ENCODE measurements around the gene TRPM3.

Gene TRPM3

DNA sequence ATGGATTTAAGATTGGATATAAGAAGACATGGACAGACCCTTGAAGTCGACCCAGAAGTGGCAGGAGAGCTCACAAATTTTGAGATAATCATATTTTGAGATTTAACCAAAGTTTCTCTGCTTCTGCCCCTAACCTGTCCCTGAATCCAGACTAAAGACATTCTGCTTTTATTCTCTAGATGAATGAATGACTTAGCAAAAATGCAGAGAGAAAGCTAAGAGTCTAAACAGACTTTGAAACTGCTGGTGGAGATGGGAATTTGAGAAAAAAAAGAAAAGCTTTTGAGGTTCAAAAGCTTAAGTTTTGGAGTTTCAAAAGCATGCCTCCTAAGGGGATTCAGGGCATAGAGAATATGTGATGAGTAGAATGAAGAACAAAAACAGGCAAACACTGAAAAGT, 621.8 kb downstream of the TRPM3 start:
- Histone ChIP-seq H3K4me1 (ENCODE audit: control insufficient read depth in 1 of 2, insufficient read depth in 2 of 2, low read length in 2 of 2) (no peaks in the 10 kb centered on the region), H3K9me3 (ENCODE audit: control insufficient read depth in 1 of 2, low read length in 2 of 2) (no peaks in the 10 kb centered on the region), H3K9ac (ENCODE audit: low read depth in 1 of 2, low read length in 2 of 2) (no peak overlapping the region)

DNA sequence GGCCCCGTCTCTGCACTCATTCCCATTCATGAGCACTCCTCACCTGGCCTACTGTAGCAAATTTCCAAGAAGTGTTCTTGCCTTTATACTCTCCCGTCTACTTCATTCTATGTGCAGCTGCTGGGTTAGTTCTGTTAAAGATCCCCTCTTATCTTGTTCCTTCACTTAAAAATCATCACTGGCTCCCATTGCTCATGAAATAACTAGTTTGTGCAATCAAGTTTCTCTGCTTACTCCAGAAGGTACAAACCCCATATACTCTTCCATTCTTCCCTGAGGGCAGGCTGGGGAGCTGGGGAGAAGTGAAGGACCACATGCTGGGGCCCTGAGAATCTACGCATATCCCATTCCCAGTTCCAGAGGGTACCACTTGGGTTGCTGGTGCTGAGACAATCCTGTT, 622.6 kb downstream of the TRPM3 start:
- no peak overlapping the region for H3K9ac ChIP-seq (ENCODE audit: low read depth in 1 of 2, low read length in 2 of 2)
- no peaks in the 10 kb centered on the region for H3K4me1 ChIP-seq (ENCODE audit: control insufficient read depth in 1 of 2, insufficient read depth in 2 of 2, low read length in 2 of 2)

More for the DNA sequence above, 621.8 kb downstream of the TRPM3 start:
- Histone ChIP-seq H3K4me3 (ENCODE audit: low read depth in 1 of 2, low read length in 2 of 2) (no peak overlapping the region), H3K27me3 (ENCODE audit: control insufficient read depth in 1 of 2, insufficient read depth in 2 of 2, low read length in 2 of 2) (no peaks in the 10 kb centered on the region), H3K36me3 (ENCODE audit: control insufficient read depth in 1 of 2, insufficient read depth in 2 of 2, low read length in 2 of 2) (no peaks in the 10 kb centered on the region), H3K27ac (ENCODE audit: low read depth, low read length) (no peak overlapping the region)

DNA sequence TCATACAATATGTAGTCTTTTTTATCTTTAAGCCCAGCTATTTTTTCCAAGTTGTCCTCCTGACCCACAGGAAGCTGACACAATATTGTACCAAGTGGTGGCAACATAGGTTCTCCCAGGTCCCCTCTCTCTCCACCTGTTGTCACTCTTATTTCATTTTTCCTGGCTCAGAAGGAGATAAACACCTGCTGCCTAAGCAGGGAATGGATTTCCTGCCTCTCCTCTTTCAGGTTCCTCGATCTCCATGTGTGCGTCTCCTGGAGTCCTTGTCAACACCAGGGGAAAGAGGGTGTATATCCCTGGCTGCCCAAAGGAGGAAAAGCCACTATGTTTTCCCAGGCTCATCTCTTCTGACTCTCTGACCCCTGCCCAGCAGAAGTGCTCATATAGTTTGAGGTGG, 625.2 kb downstream of the TRPM3 start:
- H3K4me3 ChIP-seq (ENCODE audit: low read depth in 1 of 2, low read length in 2 of 2) = no peak overlapping the region
- peaks cover 8 to 9% of the 10 kb centered on the region in 2 donors for H3K4me1 ChIP-seq (ENCODE audit: control insufficient read depth in 1 of 2, insufficient read depth in 2 of 2, low read length in 2 of 2)
- no peaks in the 10 kb centered on the region for H3K27me3 ChIP-seq (ENCODE audit: control insufficient read depth in 1 of 2, insufficient read depth in 2 of 2, low read length in 2 of 2)
- H3K9ac ChIP-seq (ENCODE audit: low read depth in 1 of 2, low read length in 2 of 2) = no peak overlapping the region
- no peak overlapping the region for H3K27ac ChIP-seq (ENCODE audit: low read depth, low read length)
- H3K9me3 ChIP-seq (ENCODE audit: control insufficient read depth in 1 of 2, low read length in 2 of 2) = no peaks in the 10 kb centered on the region
- H3K36me3 ChIP-seq (ENCODE audit: control insufficient read depth in 1 of 2, insufficient read depth in 2 of 2, low read length in 2 of 2) = no peaks in the 10 kb centered on the region

More for the DNA sequence above, 622.6 kb downstream of the TRPM3 start:
- Histone ChIP-seq H3K36me3 (ENCODE audit: control insufficient read depth in 1 of 2, insufficient read depth in 2 of 2, low read length in 2 of 2) (no peaks in the 10 kb centered on the region), H3K27me3 (ENCODE audit: control insufficient read depth in 1 of 2, insufficient read depth in 2 of 2, low read length in 2 of 2) (no peaks in the 10 kb centered on the region), H3K9me3 (ENCODE audit: control insufficient read depth in 1 of 2, low read length in 2 of 2) (no peaks in the 10 kb centered on the region), H3K27ac (ENCODE audit: low read depth, low read length) (no peak overlapping the region), H3K4me3 (ENCODE audit: low read depth in 1 of 2, low read length in 2 of 2) (no peak overlapping the region)

DNA sequence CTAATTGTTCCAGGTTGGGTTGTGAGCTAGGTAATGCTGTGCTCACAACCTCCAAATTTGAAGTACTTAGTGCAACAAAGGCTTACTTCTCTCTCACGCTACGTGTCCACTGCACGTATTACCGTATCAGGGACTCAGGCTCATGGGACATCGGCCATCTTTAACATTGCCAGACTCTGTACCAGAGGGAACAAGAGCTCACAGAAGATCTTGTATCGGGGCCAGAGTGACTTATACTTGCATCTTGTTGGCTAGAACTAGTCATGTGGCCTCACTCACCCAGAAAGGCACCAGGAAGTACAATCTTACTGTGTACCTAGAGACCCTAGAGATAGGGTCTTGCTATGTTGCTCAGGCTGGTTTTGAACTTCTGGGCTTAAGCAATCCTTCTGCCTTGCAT, 625.9 kb downstream of the TRPM3 start:
- Histone ChIP-seq H3K9ac (ENCODE audit: low read depth in 1 of 2, low read length in 2 of 2) (no peak overlapping the region), H3K4me3 (ENCODE audit: low read depth in 1 of 2, low read length in 2 of 2) (no peak overlapping the region), H3K27ac (ENCODE audit: low read depth, low read length) (no peak overlapping the region), H3K4me1 (ENCODE audit: control insufficient read depth in 1 of 2, insufficient read depth in 2 of 2, low read length in 2 of 2) (peaks cover 8 to 9% of the 10 kb centered on the region in 2 donors), H3K9me3 (ENCODE audit: control insufficient read depth in 1 of 2, low read length in 2 of 2) (no peaks in the 10 kb centered on the region), H3K27me3 (ENCODE audit: control insufficient read depth in 1 of 2, insufficient read depth in 2 of 2, low read length in 2 of 2) (no peaks in the 10 kb centered on the region), H3K36me3 (ENCODE audit: control insufficient read depth in 1 of 2, insufficient read depth in 2 of 2, low read length in 2 of 2) (no peaks in the 10 kb centered on the region)

DNA sequence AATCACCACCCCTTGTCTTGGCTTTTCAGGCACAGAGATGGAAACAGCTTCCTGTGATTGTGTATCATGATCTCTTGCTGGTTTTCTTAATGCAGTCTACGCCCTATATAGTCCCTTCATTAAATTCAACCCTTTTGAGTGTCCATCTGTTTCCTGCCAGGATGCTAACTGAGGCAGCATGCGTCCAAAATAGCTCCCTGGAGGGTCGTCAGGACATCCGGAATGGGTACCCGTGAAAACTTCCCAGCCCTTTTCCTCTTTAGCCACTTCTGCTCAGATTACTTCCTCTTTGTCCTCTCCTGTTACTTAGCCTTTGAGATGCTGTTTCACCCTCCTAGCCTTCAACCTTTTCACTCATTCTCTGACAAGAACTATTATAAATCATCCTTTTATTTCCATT, 627.2 kb downstream of the TRPM3 start:
- H3K4me3 ChIP-seq (ENCODE audit: low read depth in 1 of 2, low read length in 2 of 2) = no peak overlapping the region
- no peaks in the 10 kb centered on the region for H3K27me3 ChIP-seq (ENCODE audit: control insufficient read depth in 1 of 2, insufficient read depth in 2 of 2, low read length in 2 of 2)
- no peaks in the 10 kb centered on the region for H3K9me3 ChIP-seq (ENCODE audit: control insufficient read depth in 1 of 2, low read length in 2 of 2)
- H3K36me3 ChIP-seq (ENCODE audit: control insufficient read depth in 1 of 2, insufficient read depth in 2 of 2, low read length in 2 of 2) = no peaks in the 10 kb centered on the region
- H3K4me1 ChIP-seq (ENCODE audit: control insufficient read depth in 1 of 2, insufficient read depth in 2 of 2, low read length in 2 of 2) = peaks cover 8 to 9% of the 10 kb centered on the region in 2 donors
- no peak overlapping the region for H3K27ac ChIP-seq (ENCODE audit: low read depth, low read length)
- no peak overlapping the region for H3K9ac ChIP-seq (ENCODE audit: low read depth in 1 of 2, low read length in 2 of 2)

DNA sequence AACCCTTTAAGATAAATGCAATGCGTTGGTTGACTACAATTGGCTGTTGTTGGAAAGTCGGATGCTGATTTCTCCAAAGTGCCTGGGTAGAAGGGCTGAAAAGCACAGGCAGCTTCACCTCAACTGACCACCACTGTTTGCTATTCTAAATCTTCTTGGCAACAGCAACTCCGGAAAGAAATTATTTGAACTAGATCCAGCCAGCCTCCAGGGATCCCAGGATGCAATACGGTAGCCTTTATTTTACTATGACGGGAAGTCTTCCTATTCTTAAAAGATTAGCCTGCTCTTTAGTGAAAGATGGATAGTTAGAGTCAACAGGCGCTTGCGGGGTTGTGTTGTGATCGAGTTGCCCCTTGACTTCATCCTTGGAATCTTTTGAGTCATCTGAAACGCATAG, 628.4 kb downstream of the TRPM3 start:
- no peaks in the 10 kb centered on the region for H3K36me3 ChIP-seq (ENCODE audit: control insufficient read depth in 1 of 2, insufficient read depth in 2 of 2, low read length in 2 of 2)
- no peaks in the 10 kb centered on the region for H3K27me3 ChIP-seq (ENCODE audit: control insufficient read depth in 1 of 2, insufficient read depth in 2 of 2, low read length in 2 of 2)
- H3K4me1 ChIP-seq (ENCODE audit: control insufficient read depth in 1 of 2, insufficient read depth in 2 of 2, low read length in 2 of 2) = peaks cover 8 to 17% of the 10 kb centered on the region in 2 donors
- no peak overlapping the region for H3K4me3 ChIP-seq (ENCODE audit: low read depth in 1 of 2, low read length in 2 of 2)
- H3K27ac ChIP-seq (ENCODE audit: low read depth, low read length) = no peak overlapping the region
- no peaks in the 10 kb centered on the region for H3K9me3 ChIP-seq (ENCODE audit: control insufficient read depth in 1 of 2, low read length in 2 of 2)
- no peak overlapping the region for H3K9ac ChIP-seq (ENCODE audit: low read depth in 1 of 2, low read length in 2 of 2)

DNA sequence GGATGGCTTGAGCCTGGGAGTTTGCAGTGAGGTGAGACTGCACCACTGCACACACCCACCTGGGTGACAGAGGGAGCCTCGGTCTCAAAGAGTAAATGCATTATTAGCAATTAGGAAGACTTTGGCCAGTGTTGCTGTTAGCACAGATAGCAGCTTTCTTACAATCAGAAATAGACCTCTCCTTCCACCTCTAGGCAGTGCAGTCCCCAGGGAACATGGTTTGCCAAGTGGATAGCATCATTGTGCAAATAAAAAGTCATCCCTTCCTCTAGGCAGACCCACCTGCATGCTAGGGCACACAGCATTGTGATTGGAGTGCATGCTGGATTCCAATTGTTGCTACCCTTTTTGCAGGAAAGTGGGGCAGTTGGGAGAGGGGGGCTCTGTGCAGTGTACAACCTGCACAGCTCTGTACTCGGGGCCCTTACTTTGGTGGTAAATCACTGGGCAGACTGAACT, 629.1 kb downstream of the TRPM3 start:
- Histone ChIP-seq H3K9me3 (ENCODE audit: control insufficient read depth in 1 of 2, low read length in 2 of 2) (no peaks in the 10 kb centered on the region), H3K4me1 (ENCODE audit: control insufficient read depth in 1 of 2, insufficient read depth in 2 of 2, low read length in 2 of 2) (peaks cover 8 to 17% of the 10 kb centered on the region in 2 donors), H3K36me3 (ENCODE audit: control insufficient read depth in 1 of 2, insufficient read depth in 2 of 2, low read length in 2 of 2) (no peaks in the 10 kb centered on the region), H3K27me3 (ENCODE audit: control insufficient read depth in 1 of 2, insufficient read depth in 2 of 2, low read length in 2 of 2) (no peaks in the 10 kb centered on the region), H3K4me3 (ENCODE audit: low read depth in 1 of 2, low read length in 2 of 2) (no peak overlapping the region), H3K27ac (ENCODE audit: low read depth, low read length) (no peak overlapping the region), H3K9ac (ENCODE audit: low read depth in 1 of 2, low read length in 2 of 2) (no peak overlapping the region)

DNA sequence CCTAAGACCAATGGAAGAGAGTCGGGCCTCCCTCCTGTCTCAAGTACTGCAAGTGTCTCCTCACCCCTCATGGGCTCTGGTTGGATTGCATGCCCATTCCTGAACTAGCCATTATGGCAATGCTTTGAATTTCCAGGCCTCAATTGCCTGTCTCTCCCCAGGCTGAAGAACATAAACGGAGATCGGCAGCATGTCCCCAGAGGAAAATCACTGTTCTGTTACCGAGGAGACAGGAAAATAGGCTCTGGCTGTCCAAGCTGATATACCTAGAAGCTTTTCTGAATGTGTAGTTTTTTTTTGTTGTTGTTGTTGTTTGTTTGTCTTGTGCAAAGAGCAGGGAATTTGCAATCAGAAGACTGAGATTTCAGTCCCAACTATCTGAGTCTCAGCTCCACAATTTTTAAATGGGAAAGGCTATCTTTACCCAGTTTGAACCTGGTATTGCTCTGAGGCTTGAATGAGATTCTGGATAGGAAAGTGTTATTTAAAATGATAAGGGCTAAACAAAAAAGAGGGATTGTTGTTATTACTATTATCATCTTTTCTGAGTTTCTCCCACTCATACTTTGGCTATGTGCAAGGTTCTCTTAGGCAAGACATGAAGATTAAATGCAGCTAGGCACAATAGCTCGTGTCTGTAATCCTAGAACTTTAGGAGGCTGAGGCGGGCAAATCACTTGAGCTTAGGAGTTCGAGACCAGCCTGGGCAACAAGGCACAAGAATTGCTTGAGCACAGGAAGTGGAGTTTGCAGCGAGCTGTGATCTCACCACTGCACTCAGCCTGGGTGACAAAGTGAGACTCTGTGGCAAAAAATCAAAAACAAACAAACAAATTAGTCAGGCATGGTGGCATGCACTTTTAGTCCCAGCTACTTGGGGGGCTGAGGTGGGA, 629.7 kb downstream of the TRPM3 start:
- Histone ChIP-seq H3K36me3 (ENCODE audit: control insufficient read depth in 1 of 2, insufficient read depth in 2 of 2, low read length in 2 of 2) (no peaks in the 10 kb centered on the region), H3K4me1 (ENCODE audit: control insufficient read depth in 1 of 2, insufficient read depth in 2 of 2, low read length in 2 of 2) (peaks cover 8 to 17% of the 10 kb centered on the region in 2 donors), H3K9ac (ENCODE audit: low read depth in 1 of 2, low read length in 2 of 2) (no peak overlapping the region)

DNA sequence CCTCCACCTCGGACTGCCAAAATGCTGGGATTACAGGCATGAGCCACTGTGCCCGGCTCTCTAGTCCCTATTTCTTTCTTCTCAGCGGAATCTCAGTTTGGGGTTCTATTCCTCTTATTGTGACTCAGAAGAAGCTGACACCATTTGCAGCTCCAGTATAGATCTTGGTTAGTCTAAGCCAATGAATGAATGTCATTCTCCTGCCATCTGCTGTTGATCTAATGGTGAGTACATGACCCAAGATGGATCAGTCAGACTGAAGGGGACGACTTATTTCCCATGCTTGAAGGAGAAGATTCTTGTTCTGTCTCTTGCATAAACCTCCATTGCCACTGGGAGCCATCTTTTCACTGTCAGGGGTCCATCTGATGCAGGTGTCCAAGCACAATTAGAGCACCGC, 630.9 kb downstream of the TRPM3 start:
- no peaks in the 10 kb centered on the region for H3K27me3 ChIP-seq (ENCODE audit: control insufficient read depth in 1 of 2, insufficient read depth in 2 of 2, low read length in 2 of 2)
- peaks cover 10 to 17% of the 10 kb centered on the region in 2 donors for H3K4me1 ChIP-seq (ENCODE audit: control insufficient read depth in 1 of 2, insufficient read depth in 2 of 2, low read length in 2 of 2)
- H3K27ac ChIP-seq (ENCODE audit: low read depth, low read length) = no peak overlapping the region
- no peak overlapping the region for H3K4me3 ChIP-seq (ENCODE audit: low read depth in 1 of 2, low read length in 2 of 2)
- no peak overlapping the region for H3K9ac ChIP-seq (ENCODE audit: low read depth in 1 of 2, low read length in 2 of 2)
- no peaks in the 10 kb centered on the region for H3K9me3 ChIP-seq (ENCODE audit: control insufficient read depth in 1 of 2, low read length in 2 of 2)
- H3K36me3 ChIP-seq (ENCODE audit: control insufficient read depth in 1 of 2, insufficient read depth in 2 of 2, low read length in 2 of 2) = no peaks in the 10 kb centered on the region

More for the DNA sequence above, 629.7 kb downstream of the TRPM3 start:
- Histone ChIP-seq H3K9me3 (ENCODE audit: control insufficient read depth in 1 of 2, low read length in 2 of 2) (no peaks in the 10 kb centered on the region), H3K4me3 (ENCODE audit: low read depth in 1 of 2, low read length in 2 of 2) (no peak overlapping the region), H3K27me3 (ENCODE audit: control insufficient read depth in 1 of 2, insufficient read depth in 2 of 2, low read length in 2 of 2) (no peaks in the 10 kb centered on the region), H3K27ac (ENCODE audit: low read depth, low read length) (no peak overlapping the region)

DNA sequence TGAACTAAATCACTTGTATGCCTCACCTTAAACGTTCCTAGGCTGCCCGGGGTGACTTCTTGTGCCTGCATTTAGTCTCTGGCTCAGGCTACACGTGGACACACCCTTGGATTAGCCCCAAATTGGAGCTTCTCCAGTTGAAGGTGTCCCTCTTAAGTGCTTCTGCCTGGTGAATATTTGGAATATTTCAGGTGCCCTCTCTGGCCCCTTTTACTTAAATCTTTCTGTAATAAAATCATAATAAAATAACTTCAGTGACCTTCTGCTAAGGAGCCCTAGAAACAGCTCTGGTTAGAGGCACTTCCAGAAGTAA, 632.7 kb downstream of the TRPM3 start:
- H3K9me3 ChIP-seq (ENCODE audit: control insufficient read depth in 1 of 2, low read length in 2 of 2) = no peaks in the 10 kb centered on the region
- no peak overlapping the region for H3K4me3 ChIP-seq (ENCODE audit: low read depth in 1 of 2, low read length in 2 of 2)
- H3K27me3 ChIP-seq (ENCODE audit: control insufficient read depth in 1 of 2, insufficient read depth in 2 of 2, low read length in 2 of 2) = no peaks in the 10 kb centered on the region
- H3K9ac ChIP-seq (ENCODE audit: low read depth in 1 of 2, low read length in 2 of 2) = no peak overlapping the region
- peaks cover 23% of the 10 kb centered on the region in 2 donors for H3K4me1 ChIP-seq (ENCODE audit: control insufficient read depth in 1 of 2, insufficient read depth in 2 of 2, low read length in 2 of 2)
- H3K27ac ChIP-seq (ENCODE audit: low read depth, low read length) = no peak overlapping the region
- no peaks in the 10 kb centered on the region for H3K36me3 ChIP-seq (ENCODE audit: control insufficient read depth in 1 of 2, insufficient read depth in 2 of 2, low read length in 2 of 2)

Data from duodenal mucosa (tissue), 2 donors.